K562 (cell line): ENCODE results near the gene IFNGR1. TPM values are rescaled to one million over a fixed set of nuclear protein-coding genes. Genes with fewer than 3 reads are reported as not detected.
A peak's percentile ranks its signal among the peaks of the same experiment; 100 is the strongest.

Source experiments
- ATAC-seq: fragments of 200-7000 bp; cut with Tn5 transposase; 3 replicates; pipeline ENCODE4 v1.9.1; 2020; ENCODE audit warnings: moderate library complexity
- BruUV-seq: library from RNA; stranded (reverse); fragments of 400-500 nt; replicated peaks from 2 replicates; lab custom pipeline; 2021; lab: Mats Ljungman, UMichigan
- CTCF ChIA-PET: fragments of 300-600 bp; formaldehyde crosslinking; extraction: SDS; loops from one replicate; lab custom pipeline; 2021; ENCODE audit warnings: low intra/inter-chr PET ratio; lab: Yijun Ruan, JAX
- POLR2A ChIA-PET: fragments of 300-600, 350-650 bp; sonication (Branson Sonifier 250); formaldehyde crosslinking; extraction: SDS; loops from one replicate; lab custom pipeline; 2021; ENCODE audit warnings: antibody characterized with exemption, inconsistent platforms; lab: Yijun Ruan, JAX
- DNase-seq, 4 experiments: peaks; one replicate each; pipeline versions ENCODE4 v3.0.0 to v3.0.0-alpha.2; 2011 to 2018; ENCODE audit warnings: low spot score in 3 of 4, mixed read lengths in 3 of 4; ENCODE audit errors: extremely low read depth in 1 of 4
- FAIRE-seq: peaks from 2 replicates; lab custom pipeline; 2011; peaks lifted over from hg19 to GRCh38; lab: Jason Lieb, UNC
- H2AFZ ChIP-seq: 2 replicates; pipeline ENCODE4 v1.6.0; 2011; ENCODE audit warnings: low read depth, low read length, control low read depth, inconsistent platforms
- H3K27ac ChIP-seq: fragments of 200-600 bp; 3 replicates; pipeline ENCODE4 v1.8.0; 2011; ENCODE audit warnings: low read depth, mild to moderate bottlenecking, control low read depth, inconsistent platforms, low read length, moderate library complexity, mixed read lengths; ENCODE audit errors: extremely low read depth
- H3K27me3 ChIP-seq, 2 experiments: fragments of 300-600 bp in 1 of 2; 2 replicates in 1 of 2; 3 replicates in 1 of 2; pipeline versions ENCODE4 v1.6.0 to v1.8.0; 2011; ENCODE audit warnings: inconsistent platforms in 2 of 2, low read length in 2 of 2, mild to moderate bottlenecking in 1 of 2, mixed read lengths in 1 of 2, moderate library complexity in 1 of 2; ENCODE audit not compliant: control insufficient read depth in 2 of 2, insufficient read depth in 2 of 2
- H3K36me3 ChIP-seq: fragments of 300-600 bp; 3 replicates; pipeline ENCODE4 v1.8.0; 2011; ENCODE audit warnings: mild to moderate bottlenecking, low read length, inconsistent platforms; ENCODE audit not compliant: control insufficient read depth, insufficient read depth
- H3K4me1 ChIP-seq, 2 experiments: fragments of 200-600 bp in 1 of 2; replicated peaks in 1 of 2; 2 replicates in 1 of 2; 3 replicates in 1 of 2; pipeline versions ENCODE4 v1.5.1 to v1.8.0; 2011; ENCODE audit warnings: inconsistent platforms in 2 of 2, low read length in 2 of 2, mild to moderate bottlenecking in 1 of 2, mixed read lengths in 1 of 2, moderate library complexity in 1 of 2; ENCODE audit not compliant: control insufficient read depth in 2 of 2, insufficient read depth in 2 of 2
- H3K4me2 ChIP-seq: 2 replicates; pipeline ENCODE4 v1.6.1; 2011; ENCODE audit warnings: low read length, control low read depth, inconsistent platforms, mixed read lengths; ENCODE audit not compliant: insufficient read depth
- H3K4me3 ChIP-seq: fragments of 200-600 bp; sonication (generic), shearing (Covaris generic); 2 replicates; pipeline ENCODE4 v1.5.1; 2016; ENCODE audit warnings: control low read depth, inconsistent platforms
- H3K79me2 ChIP-seq: fragments of 200-600 bp; 3 replicates; pipeline ENCODE4 v1.8.0; 2011; ENCODE audit warnings: low read length, inconsistent platforms; ENCODE audit not compliant: control insufficient read depth, insufficient read depth
- H3K9ac ChIP-seq, 2 experiments: 2 replicates each; pipeline versions ENCODE4 v1.6.0 to v1.6.1; 2011; ENCODE audit warnings: low read depth in 2 of 2, low read length in 2 of 2, control low read depth in 1 of 2, inconsistent platforms in 1 of 2, mild to moderate bottlenecking in 1 of 2, mixed read lengths in 1 of 2; ENCODE audit not compliant: insufficient read depth in 1 of 2
- H3K9me1 ChIP-seq: one replicate; pipeline ENCODE4 v1.6.0; 2011; ENCODE audit warnings: inconsistent platforms, mild to moderate bottlenecking, low read length, moderate library complexity; ENCODE audit not compliant: control insufficient read depth, insufficient read depth
- H3K9me3 ChIP-seq: replicated peaks from 2 replicates; pipeline ENCODE4 v1.5.1; 2011; ENCODE audit warnings: low read depth, low read length, inconsistent platforms; ENCODE audit not compliant: control insufficient read depth, insufficient read depth
- H4K20me1 ChIP-seq: replicated peaks from 2 replicates; pipeline ENCODE4 v1.6.1; 2011; ENCODE audit warnings: low read length, inconsistent platforms, mixed read lengths; ENCODE audit not compliant: control insufficient read depth, insufficient read depth
- CBFA2T2 ChIP-seq: fragments of 450-650 bp; conservative IDR thresholded peaks from 2 replicates; pipeline ENCODE4 v1.6.1; 2017; ENCODE audit warnings: mild to moderate bottlenecking
- DPF2 ChIP-seq: fragments of 450-650 bp; IDR thresholded peaks from 2 replicates; pipeline ENCODE4 v1.6.1; 2016
- RB1 ChIP-seq: fragments of 450-650 bp; IDR thresholded peaks from 2 replicates; pipeline ENCODE4 v1.6.1; 2017; ENCODE audit warnings: low read depth, mild to moderate bottlenecking
- RBM25 ChIP-seq: fragments of 200-400 bp; formaldehyde crosslinking; IDR thresholded peaks from 2 replicates; pipeline ENCODE4 v1.6.1; 2018; ENCODE audit warnings: low read length, low read depth, moderate library complexity; ENCODE audit not compliant: severe bottlenecking
- RCOR1 ChIP-seq, 2 experiments: IDR thresholded peaks; 2 replicates each; pipeline ENCODE4 v1.6.1; 2012; ENCODE audit warnings: low read depth in 2 of 2, low read length in 2 of 2, borderline replicate concordance in 1 of 2, improper control_type of control experiment in 1 of 2
- TCF3 ChIP-seq: sonication (generic); formaldehyde crosslinking; IDR thresholded peaks from 2 replicates; pipeline ENCODE4 v1.4.0; 2020; ENCODE audit warnings: mild to moderate bottlenecking, missing genetic modification reagents
- THRB ChIP-seq: fragments of 450-650 bp; formaldehyde crosslinking; conservative IDR thresholded peaks from 2 replicates; pipeline ENCODE4 v1.4.0; 2022; ENCODE audit warnings: mild to moderate bottlenecking, missing genetic modification characterization
- ZNF263 ChIP-seq: sonication (generic); formaldehyde crosslinking; IDR thresholded peaks from 2 replicates; pipeline ENCODE4 v1.8.0; 2022; ENCODE audit warnings: mild to moderate bottlenecking, missing genetic modification reagents, borderline replicate concordance
- ZNF354B ChIP-seq: fragments of 250-450 bp; sonication (Bioruptor Pico); IDR thresholded peaks from 2 replicates; pipeline ENCODE4 v1.4.0; 2020
- WGBS: fragments of 100-300 bp; shearing (Covaris generic); methylation state at CpG from one replicate; pipeline ENCODE4 v1.1.6; 2016; ENCODE audit warnings: low coverage, mixed read lengths; ENCODE audit not compliant: insufficient coverage; ENCODE audit errors: missing lambda C conversion rate; 5-methylcytosine and 5-hydroxymethylcytosine counted together
- in situ Hi-C: fragments of 300-500 bp; cut with MboI; formaldehyde crosslinking; loops from 4 replicates; pipeline ENCODE4 v1.15.0; 2018; ENCODE audit warnings: inconsistent platforms, mixed read lengths
- intact Hi-C: fragments of 100-400 bp; cut with micrococcal nuclease; formaldehyde crosslinking; loops from 2 replicates; pipeline ENCODE4 v1.14.2; 2022
- polyA plus RNA-seq, 8 experiments: library from polyadenylated mRNA; depleted of rRNA in 4 of 8; stranded (reverse) in 5 of 8; unstranded in 3 of 8; fragments of >200 nt; fragmentation: Nextera tagmentation in 2 of 8; fragmentation: Illumina TruSeq in 1 of 8; extraction: Ambion mirVana in 2 of 8; extraction: Trizol in 1 of 8; gene quantifications; 2 replicates each; pipeline versions ENCODE4 v1.2.1 to v1.2.3, GENCODE V29; 2011 to 2014; ENCODE audit warnings: inconsistent platforms in 1 of 8, missing spikeins in 1 of 8
- total RNA-seq, 7 experiments: library from RNA; depleted of rRNA in 6 of 7; stranded (reverse); fragments of >200 nt in 6 of 7; fragmentation: Illumina TruSeq in 2 of 7; extraction: Trizol in 2 of 7; gene quantifications; 2 replicates each; pipeline versions ENCODE4 v1.2.1 to v1.2.3, GENCODE V29; 2011 to 2021; ENCODE audit warnings: low replicate concordance in 1 of 7
- TF ChIP-seq, protein P1 (sequence below): fragments of 450-650 bp; IDR thresholded peaks from 2 replicates; pipeline ENCODE4 v1.6.1; 2016

Gene IFNGR1
- total and polyA plus RNA-seq, 9 of the 15 experiments (the other 6 are each of a cell fraction or from before 2014, with no cell fraction given): 14.7 to 47.0 (median 26.7) TPM

GRCh38 chr6:137175157-137175867 is 43.9 kb downstream of the IFNGR1 start (continued):
- TF ChIP-seq THRB (CRISPR knock-in tag): no peak
- peak; percentile 28; the same call in 1 of the 2 replicates for TF ChIP-seq TCF3 (CRISPR knock-in tag)
- peak; percentile 47; the same call in 1 of the 2 replicates for TF ChIP-seq ZNF263
- 0 out of 2 replicates have a peak, but pooled peaks have one; percentile 16 for TF ChIP-seq DPF2
- TF ChIP-seq CBFA2T2: peak; percentile 40; the same call in 1 of the 2 replicates
- TF ChIP-seq, protein P1, sequence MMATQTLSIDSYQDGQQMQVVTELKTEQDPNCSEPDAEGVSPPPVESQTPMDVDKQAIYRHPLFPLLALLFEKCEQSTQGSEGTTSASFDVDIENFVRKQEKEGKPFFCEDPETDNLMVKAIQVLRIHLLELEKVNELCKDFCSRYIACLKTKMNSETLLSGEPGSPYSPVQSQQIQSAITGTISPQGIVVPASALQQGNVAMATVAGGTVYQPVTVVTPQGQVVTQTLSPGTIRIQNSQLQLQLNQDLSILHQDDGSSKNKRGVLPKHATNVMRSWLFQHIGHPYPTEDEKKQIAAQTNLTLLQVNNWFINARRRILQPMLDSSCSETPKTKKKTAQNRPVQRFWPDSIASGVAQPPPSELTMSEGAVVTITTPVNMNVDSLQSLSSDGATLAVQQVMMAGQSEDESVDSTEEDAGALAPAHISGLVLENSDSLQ: peak; percentile 39
- 0 out of 4 replicates have a peak, but pooled peaks of 1 of the 2 experiments have one; percentile 6 for TF ChIP-seq RCOR1 (IDR thresholded peaks at IDR 0.05; ENCODE audit: borderline replicate concordance in 1 of 2, low read depth in 2 of 2, low read length in 2 of 2)
- TF ChIP-seq RB1: no peak

GRCh38 chr6:137173501-137173900 is 45.7 kb downstream of the IFNGR1 start, which contains the start of gene IL22RA2:
Gene IL22RA2 (minus strand): TSS chr6:137173644. CDS start chr6:137161749, 11,895 bp downstream.
- in situ Hi-C loops: no loop called here
- ChIA-PET CTCF (no interaction called here), POLR2A (no interaction called here)
- ATAC-seq: no peak
- no peak within 1 kb of the TSS for H3K27ac ChIP-seq
- H3K36me3 ChIP-seq: no peaks in the 10 kb centered on the region
- intact Hi-C loops: no loop called here
- no peaks in the 10 kb centered on the region for H4K20me1 ChIP-seq
- H2AFZ ChIP-seq: peak within 1 kb of the TSS; percentile 95
- peak; percentile 71 for TF ChIP-seq RBM25
- TF ChIP-seq ZNF354B (CRISPR knock-in tag): no peak
- no peaks in the 10 kb centered on the region for H3K9me1 ChIP-seq
- H3K4me3 ChIP-seq: no peak within 1 kb of the TSS
- BruUV-seq: no TSS peak
- H3K4me2 ChIP-seq: no peak within 1 kb of the TSS
- H3K4me1 ChIP-seq: peaks cover 4 to 38% of the 10 kb centered on the region in 2 experiments; a peak in 4 of 5 replicates
- no peaks in the 10 kb centered on the region for H3K27me3 ChIP-seq
- no peak within 1 kb of the TSS for H3K9ac ChIP-seq
- WGBS: 29% methylated on average over 4 of the region's 4 CpGs
- DNase-seq: no peak
- no peaks in the 10 kb centered on the region for H3K79me2 ChIP-seq
- no peak for FAIRE-seq
- H3K9me3 ChIP-seq: no peaks in the 10 kb centered on the region; the same call in 1 of the 2 replicates
